ENCODE measurements around the gene ZBTB34.
"Not testable (repeated sequence)": the region's sequence is repeated elsewhere in the genome, so short reads cannot be mapped to it uniquely, and the experiment has no call there.

Gene ZBTB34, protein sequence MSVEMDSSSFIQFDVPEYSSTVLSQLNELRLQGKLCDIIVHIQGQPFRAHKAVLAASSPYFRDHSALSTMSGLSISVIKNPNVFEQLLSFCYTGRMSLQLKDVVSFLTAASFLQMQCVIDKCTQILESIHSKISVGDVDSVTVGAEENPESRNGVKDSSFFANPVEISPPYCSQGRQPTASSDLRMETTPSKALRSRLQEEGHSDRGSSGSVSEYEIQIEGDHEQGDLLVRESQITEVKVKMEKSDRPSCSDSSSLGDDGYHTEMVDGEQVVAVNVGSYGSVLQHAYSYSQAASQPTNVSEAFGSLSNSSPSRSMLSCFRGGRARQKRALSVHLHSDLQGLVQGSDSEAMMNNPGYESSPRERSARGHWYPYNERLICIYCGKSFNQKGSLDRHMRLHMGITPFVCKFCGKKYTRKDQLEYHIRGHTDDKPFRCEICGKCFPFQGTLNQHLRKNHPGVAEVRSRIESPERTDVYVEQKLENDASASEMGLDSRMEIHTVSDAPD

DNA sequence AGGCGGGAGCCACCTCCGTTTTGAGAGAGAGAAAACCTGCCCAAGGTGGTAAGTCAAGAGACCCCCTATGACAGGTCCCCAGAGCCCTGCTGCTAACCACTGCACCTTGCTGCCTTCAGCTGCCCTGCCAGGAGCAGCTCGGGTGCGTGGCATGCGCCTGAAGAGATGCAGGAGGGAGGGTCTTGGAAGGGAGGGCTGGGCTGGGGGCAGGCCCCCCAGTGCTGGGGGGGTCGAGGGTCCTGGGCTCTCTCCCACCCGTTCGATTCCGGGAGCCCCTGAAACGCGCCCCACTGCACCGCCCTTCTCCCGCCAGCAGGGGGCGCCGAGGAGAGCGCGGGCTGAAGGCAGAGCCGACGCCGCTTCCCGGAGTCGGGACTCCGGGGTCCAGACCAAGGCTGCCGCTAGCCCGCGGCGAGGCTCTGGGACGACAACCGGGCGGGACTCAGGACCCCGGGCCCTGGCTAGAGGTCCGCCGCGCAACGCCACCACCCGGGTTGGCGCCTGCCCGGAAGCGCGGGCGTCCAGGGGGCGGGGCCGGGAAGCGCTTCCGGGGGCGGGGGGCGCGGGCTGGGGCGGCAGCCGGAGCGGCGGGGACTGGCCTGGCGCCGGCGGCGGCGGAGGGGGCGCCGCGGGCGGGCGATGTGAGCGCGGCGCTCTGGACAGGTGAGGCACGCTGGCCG is at the start of gene ZBTB34:
Gene ZBTB34, plus strand, starts transcription at position 563 of the 680 bp plus-strand sequence. CDS start 18,761 bp downstream, outside the sequence.
- peak; percentile 80 for DNase-seq

DNA sequence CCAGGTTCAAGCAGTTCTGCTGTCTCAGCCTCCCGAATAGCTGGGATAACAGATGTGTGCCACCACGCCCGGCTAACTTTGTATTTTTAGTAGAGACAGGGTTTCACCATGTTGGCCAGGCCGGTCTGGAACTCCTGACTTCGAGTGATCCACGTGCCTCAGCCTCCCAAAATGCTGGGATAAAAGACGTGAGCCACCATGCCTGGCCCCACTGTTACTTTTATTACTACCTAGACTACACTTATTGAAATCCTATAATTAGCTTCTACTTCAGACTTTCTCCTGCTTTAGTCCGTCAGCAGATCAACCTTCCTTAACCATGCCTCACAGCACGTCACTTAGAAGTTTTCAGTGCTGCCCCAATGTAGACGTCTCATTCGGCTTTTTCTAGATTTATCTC is 47.4 kb upstream of the ZBTB34 start:
- no peak for DNase-seq

DNA sequence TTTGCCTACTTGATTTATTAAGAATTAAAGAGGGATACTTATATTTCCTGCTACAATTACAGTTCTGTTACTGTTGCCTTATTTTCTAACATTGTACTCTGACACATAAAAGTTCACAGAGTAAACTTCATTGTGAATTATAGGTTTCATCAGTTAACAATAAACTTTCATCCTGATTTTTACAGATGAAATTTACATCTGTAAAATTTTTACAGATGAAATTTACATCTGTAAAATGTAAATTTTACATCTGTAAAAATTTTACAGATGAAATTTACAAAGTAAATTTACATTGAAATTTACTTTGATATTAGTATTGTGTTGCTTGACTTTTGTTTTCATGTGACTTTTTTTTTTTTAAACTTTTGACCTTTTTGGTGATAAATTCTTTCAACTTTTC is 46.3 kb upstream of the ZBTB34 start:
- no peak for DNase-seq

DNA sequence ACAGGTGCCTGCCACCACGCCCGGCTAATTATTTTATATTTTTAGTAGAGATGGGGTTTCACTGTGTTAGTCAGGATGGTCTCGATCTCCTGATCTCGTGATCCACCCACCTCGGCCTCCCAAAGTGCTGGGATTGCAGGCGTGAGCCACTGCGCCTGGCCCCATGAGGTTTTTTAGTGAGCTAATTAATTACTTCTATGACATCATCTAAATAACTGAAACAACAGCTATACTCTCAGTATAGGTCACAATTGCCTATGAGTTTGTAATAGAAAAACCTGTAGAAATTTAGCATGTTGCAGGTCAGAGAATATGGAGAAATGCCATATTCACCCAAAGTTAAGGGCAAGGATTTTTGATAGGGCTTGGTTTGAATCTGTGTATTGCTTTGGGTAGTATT is 42.8 kb upstream of the ZBTB34 start:
- not testable (repeated sequence) for DNase-seq

DNA sequence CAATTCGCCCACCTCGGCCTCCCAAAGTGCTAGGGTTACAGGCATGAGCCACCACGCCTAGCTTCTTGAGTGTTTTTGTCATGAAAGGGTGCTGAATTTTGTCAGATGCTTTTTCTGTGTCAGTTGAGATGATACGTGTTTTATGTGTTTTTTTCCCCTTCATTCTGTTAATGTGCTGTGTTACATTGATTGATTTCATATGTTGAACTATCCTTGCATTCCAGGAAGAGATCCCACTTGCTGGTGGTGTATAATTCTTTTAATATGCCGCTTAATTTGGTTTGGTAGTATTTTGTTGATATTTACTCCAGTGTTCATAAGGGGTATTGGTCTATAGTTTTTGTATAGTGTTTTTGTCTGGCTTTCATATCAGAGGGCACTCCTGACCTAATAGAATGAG is 42.0 kb upstream of the ZBTB34 start:
- no peak for DNase-seq

DNA sequence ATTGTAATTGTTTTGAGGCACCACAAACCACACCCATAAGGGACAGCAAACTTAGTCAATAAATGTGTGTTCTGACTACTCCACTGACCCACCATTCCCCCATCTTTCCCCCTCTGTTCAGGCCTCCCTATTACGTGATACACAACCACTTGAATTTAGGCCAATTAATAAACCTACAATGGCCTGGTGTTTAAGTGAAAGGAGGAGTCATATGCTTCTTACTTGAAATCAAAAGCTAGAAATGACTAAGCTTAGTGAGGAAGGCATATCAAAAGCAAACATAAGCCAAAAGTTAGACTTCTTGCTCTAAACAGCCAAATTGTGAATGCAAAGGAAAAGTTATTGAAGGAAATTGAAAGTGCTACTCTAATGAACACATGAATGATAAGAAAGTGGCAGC is 41.0 kb upstream of the ZBTB34 start:
- no peak for DNase-seq

DNA sequence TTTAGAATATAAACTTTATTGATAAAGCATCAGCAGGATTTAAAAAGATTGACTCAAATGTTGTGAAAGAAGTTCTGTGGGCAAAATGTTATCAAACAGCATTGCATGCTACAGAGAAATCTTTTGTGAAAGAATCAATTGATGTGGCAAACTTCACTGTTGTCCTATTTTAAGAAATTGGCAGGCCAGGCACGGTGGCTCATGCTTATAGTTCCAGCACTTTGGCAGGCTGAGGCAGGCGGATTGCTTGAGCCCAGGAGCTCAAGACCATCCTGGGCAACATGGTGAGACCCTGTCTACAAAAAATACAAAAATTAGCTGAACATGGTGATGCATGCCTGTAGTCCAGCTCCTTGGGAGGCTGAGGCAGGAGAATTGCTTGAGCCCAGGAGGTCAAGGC is 38.2 kb upstream of the ZBTB34 start:
- no peak for DNase-seq

DNA sequence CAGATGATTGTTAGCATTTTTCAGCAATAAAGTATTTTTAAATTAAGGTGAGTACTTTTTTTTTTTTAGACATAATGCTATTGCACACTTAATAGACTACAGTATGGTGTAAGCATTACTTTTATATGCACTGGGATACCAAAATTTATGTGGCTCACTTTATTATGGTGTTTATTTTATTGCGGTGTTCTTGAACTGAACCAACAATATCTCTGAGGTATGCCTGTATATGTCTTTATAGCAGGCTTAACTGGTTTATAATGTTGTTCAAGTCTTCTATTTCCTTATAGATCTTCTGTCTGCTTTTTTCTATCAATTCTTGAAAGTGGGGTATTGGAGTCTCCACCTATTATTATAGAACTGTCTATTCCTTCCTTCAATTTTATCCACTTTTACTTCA is 37.6 kb upstream of the ZBTB34 start:
- no peak for DNase-seq

DNA sequence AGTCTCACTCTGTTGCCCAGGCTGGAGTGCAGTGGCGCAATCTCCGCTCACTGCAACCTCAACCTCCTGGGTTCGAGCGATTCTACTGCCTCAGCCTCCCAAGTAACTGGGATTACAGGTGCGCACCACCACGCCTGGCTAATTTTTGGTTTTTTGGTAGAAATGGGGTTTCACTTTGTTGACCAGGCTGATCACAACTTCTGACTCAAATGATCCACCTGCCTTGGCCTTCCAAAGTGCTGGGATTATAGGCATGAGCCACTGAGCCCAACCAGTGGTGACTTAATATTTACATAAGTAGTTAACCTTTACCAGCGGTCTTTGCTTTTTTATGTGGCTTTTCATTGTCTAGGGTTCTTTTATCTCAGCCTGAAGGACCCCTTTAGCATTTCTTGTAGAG is 36.4 kb upstream of the ZBTB34 start:
- DNase-seq = not testable (repeated sequence)

DNA sequence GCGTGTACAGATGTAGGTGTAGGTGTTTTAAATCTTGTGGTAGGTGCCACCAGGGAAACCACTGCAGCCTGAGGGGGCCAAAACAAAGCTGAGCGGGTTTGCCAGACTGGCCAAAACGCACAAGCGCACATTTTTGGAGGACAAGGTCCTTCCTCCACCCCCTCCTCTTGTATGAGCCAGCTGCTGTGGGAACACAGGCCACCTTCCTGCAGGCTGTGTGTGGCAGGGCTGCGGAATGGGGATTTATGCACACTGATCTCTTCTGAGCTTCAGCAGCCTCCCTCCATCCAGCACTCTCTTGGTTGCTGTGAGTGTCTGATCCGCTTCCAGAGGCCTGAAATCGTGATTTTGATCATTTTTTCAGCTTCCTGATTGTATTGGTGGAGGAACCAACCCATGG is 33.2 kb upstream of the ZBTB34 start:
- DNase-seq = no peak

DNA sequence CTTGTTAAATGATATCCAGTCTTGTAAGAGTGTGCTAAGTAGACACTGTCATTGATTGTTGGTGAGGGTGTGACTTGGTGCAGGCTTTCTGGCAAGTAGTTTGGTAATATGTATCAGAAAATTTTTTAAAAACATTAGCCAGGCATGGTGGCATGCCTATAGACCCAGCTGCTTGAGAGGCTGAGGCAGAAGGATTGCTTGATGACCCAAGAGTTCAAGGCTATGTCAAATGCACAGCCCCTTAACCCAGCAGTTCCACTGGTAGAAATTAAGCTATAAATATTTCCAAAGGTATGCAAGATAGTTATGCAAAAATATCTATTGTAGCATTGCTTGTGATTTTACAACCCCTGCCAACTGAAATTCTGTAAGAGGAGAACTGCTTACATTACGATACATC is 31.4 kb upstream of the ZBTB34 start:
- DNase-seq = no peak

DNA sequence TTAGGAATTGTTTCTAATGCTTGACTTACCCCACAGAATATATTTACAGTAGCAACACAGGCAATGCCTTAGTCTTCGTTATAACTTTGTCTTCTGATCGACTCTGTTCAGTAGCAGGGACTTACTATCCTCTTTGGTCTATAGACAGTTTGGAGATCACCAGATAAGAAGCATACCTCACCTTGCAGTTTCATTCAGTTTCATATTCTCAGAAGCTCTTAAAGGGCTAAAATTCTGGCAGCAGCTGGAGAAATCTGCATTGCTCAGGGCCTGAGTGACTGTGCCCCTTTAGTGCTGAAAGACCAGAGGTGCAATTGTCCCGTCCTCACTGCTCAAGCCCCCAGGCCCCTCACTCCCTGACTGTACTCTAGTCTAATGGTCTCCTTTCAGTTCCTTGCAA is 29.6 kb upstream of the ZBTB34 start:
- DNase-seq = no peak

DNA sequence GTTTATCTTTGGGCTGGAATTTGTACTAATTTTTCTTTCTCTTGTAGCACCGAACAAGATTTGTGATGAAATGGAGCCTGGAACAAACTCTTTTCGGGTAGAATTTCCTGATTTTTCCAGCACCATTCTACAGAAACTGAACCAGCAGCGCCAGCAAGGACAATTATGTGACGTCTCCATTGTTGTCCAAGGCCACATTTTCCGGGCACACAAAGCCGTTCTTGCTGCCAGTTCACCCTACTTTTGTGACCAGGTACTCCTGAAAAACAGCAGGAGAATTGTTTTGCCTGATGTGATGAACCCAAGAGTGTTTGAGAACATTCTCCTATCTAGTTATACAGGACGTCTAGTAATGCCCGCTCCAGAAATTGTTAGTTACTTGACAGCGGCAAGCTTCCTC is 28.0 kb upstream of the ZBTB34 start:
- no peak for DNase-seq

DNA sequence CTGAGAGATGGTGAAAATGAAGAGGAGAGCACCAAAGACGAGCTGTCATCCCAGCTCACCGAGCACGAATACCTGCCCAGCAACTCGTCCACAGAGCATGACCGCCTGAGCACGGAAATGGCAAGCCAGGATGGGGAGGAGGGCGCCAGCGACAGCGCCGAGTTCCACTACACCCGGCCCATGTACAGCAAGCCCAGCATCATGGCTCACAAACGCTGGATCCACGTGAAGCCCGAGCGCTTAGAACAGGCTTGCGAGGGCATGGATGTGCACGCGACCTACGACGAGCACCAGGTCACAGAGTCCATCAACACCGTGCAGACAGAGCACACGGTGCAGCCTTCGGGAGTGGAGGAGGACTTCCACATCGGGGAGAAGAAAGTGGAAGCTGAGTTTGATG is 27.4 kb upstream of the ZBTB34 start:
- DNase-seq = no peak

DNA sequence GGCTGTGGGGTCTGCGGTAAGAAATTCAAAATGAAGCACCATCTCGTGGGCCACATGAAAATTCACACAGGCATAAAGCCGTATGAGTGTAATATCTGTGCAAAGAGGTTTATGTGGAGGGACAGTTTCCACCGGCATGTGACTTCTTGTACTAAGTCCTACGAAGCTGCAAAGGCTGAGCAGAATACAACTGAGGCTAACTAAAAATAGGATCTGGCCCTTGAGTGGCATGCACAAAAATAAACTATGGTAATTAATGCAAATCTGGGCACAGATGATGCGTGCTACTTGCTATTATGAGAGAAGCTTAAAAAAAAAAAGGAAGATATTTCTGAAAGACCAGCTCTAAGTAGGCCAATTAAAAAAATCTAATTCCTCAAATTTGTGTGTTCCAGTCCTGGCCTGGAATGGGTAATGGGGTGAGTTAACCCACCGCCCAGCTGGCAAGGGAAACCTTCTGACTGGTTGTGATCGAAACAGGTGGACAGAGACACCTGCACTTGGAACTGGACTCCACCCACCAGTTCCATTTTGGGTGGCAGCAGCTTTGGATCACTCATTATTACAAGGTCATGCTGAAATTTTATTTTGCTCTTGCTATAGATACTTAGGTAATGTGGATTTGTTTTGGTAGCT is 26.6 kb upstream of the ZBTB34 start:
- DNase-seq = no peak

DNA sequence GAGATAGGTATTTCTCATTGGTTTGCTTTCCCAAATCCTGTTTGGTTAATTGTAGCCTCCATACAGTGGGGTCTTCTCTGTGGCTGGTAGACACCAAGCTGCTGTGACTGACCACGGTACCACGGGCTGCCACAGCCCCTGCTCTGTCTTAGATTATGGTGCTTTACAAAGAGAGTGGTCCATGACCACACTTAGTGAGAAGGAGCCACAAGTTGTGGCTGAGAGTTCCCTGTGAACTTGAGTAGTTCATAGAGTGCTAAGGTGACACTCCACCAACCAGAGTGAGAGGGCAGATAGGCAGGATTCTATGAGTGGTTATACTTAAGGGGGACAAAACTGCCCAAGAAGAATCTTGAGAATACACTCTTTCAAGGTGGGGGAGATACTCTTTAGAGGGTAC is 25.8 kb upstream of the ZBTB34 start:
- DNase-seq = no peak

DNA sequence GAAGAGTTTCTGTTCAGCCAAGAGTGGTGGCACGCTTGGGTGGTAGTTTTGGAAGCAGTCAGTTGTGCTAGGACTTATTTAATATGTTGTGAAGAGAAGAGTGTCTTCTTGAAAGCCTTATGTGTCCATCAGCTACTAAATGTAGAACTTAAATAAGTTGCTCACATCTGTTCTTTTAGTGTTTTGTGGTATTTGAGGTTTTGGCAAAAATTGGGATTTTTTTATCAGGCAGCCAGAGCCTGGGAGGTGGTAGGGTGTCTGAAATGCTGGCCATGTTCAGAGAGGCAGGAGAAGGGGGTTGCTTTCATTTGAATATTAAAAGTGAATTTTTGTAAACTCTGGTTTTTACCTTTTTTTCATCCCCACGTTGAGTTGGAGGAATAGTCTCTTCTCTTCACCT is 24.2 kb upstream of the ZBTB34 start:
- DNase-seq = no peak

DNA sequence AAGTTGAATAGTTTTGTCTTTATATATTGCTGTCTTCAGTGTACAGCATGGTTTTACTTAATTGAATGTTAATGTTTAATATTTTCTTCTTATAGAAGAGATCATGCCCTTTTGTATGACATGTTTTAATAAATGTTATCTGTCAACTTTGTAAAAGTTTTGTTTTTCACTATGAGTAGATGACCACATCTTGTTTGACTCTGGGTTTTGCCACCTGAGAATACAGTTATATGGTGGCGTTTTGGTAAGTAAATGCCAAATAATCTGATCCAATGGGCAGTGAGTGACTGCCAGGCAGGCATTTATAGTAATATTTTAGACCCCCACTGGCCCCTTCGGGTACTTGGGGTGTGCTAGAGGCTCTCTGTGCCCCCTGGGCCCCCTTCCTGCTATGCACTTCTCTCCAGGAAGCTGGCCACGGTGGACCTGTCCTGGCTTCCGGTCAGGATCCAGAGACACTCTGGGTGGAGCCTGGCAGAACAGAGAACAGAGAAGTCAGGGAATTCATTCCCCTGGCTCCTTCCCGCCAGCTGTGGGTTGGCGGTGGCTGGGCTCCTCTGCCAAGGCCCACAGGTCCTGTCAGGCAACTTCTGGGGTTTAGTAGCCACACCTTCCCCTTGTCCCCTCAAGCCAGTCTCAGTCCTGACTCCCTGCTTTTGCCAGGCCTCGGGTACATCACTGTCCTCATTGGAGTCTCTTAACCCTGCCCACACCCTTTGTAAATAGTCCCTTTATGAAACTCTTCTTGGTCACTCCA is 22.2 kb upstream of the ZBTB34 start:
- DNase-seq = no peak

DNA sequence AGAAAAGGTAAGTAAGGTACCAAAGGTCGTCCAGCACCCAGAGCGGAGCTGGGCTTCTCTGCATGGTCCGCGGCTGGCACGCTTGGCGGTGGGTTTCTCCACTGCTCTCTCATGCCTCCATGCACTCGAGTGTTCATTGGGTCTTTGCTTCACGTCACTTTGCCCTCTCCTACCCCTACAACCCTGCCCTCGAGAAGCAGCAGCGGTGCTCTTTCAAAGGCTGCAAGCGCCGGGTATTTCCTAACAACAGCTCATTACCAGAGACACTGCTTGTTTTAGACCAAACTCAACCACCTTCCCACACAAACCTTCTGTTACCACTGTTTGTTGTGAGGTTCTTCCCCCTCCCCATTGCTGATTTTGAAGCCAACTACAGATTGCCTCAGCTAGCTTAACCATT is 21.5 kb upstream of the ZBTB34 start:
- no peak for DNase-seq

DNA sequence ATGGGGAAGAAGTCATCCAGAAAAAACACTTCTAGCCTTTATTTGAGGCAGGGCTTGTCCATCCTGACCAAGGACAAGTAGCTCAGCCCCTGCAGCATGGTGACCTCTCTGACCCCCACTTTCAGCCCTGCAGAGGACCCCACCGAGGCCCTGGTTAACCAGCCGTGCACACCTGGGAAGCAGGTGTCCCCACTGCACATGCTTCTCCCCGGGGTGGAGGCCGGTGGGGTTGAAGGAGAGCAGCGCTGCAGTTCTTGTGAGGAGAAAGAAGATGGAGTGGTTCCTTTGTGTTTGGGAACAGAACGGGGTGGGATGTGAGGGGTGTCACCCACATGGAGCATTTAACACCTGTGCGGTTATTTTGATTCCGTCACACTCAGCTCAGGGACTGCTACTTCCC is 21.1 kb upstream of the ZBTB34 start:
- DNase-seq = no peak

DNA sequence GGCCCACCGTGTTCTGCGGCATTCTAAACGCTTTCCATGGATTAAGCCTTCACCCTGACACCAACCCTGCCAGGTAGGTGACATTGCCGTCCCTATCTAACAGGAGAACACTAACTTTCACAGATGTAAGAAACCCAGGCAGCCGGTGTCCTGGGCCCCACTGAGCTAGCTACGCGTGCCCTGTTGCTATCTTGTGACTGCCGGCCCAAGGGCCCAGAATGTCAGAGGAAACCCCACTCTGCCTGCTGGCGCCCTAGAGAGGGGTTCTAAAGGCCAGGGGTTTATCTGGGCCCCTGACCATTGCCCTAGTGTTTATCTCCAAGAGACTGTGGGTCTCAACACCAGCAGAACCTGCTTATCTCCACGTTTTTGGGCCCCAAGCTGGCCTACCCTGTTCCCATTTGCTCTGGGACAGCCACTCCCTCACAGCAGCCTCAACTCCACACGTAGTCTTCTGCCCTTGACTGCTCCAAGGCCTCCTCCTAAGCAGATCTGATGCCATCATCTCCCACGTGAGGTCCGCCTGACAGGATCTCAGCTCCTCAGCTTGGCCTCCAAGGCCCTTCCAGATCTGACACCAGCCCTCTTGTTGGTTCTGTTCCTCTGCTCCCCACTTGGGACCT is 18.1 kb upstream of the ZBTB34 start:
- DNase-seq = no peak

DNA sequence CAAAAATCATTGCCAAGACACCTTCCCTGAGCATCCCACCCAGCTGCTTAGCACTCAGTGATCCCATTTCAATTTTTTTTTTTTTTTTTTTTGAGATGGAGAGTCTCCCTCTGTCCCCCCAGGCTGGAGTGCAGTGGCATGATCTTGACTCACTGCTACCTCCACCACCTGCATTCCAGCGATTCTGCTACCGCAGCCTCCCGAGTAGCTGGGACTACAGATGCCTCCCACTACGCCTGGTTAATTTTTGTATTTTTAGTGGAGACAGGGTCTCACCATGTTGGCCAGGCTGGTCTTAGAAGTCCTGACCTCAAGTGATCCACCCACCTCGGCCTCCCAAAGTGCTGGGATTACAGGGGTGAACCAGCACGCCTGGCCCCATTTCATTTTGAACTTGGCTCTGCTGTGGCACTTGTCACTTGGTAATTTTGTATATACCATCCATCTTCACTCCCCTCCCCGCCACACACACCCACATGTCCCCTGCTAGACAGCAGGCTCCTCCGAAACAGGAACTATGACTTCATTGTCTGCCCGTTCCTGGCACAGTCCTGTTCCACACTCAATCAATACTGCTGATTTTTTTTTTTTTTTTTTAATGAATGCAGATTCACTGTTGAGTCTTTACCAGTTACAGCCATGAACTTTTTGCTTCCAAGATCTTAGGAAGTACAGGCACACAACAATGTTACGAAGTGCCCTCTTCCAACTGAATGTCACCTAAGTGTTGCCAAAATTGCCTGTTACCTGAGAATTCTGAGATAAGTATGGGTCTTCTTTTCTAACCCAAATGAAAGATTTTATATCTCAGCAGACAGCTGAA is 17.3 kb upstream of the ZBTB34 start:
- DNase-seq = no peak
